GM18505 (cell line): ENCODE measurements around the gene ARF1.

Experiments
- ATAC-seq: cut with Tn5 transposase; IDR thresholded peaks from one replicate; pipeline ENCODE4 v1.9.1; 2021; ENCODE audit not compliant: unreplicated experiment
- POLR2A ChIP-seq: IDR thresholded peaks from 4 replicates; pipeline ENCODE4 v1.6.1; 2011; ENCODE audit warnings: borderline replicate concordance; ENCODE audit not compliant: insufficient read depth, insufficient read length; ENCODE audit errors: extremely low read depth

ARF1 gene

GRCh38 chr1:228061411-228062084, 21.0 kb upstream of the ARF1 start:
- no peak for ATAC-seq
- TF ChIP-seq POLR2A = no peak

GRCh38 chr1:228062085-228062791, 20.3 kb upstream of the ARF1 start:
- TF ChIP-seq POLR2A = no peak
- no peak for ATAC-seq

- no peak for ATAC-seq
- TF ChIP-seq POLR2A = no peak
Observed at GRCh38 chr1:228062812-228063211, 19.7 kb upstream of the ARF1 start.

GRCh38 chr1:228063251-228064191, 19.0 kb upstream of the ARF1 start:
- TF ChIP-seq POLR2A = no peak
- no peak for ATAC-seq

- no peak for TF ChIP-seq POLR2A
- no peak for ATAC-seq
Observed at GRCh38 chr1:228064296-228064695, 18.2 kb upstream of the ARF1 start.

- no peak for TF ChIP-seq POLR2A
- ATAC-seq = no peak
Observed at GRCh38 chr1:228064741-228065542, 17.6 kb upstream of the ARF1 start.

- TF ChIP-seq POLR2A = no peak
- ATAC-seq = no peak
Observed at GRCh38 chr1:228065543-228066347, 16.8 kb upstream of the ARF1 start.

GRCh38 chr1:228066416-228066815, 16.1 kb upstream of the ARF1 start:
- TF ChIP-seq POLR2A = no peak
- no peak for ATAC-seq

- no peak for ATAC-seq
- no peak for TF ChIP-seq POLR2A
Observed at GRCh38 chr1:228066891-228067654, 15.4 kb upstream of the ARF1 start.

GRCh38 chr1:228068359-228068758, 14.1 kb upstream of the ARF1 start:
- TF ChIP-seq POLR2A = no peak
- ATAC-seq = no peak

GRCh38 chr1:228070173-228070572, 12.3 kb upstream of the ARF1 start:
- ATAC-seq = no peak
- TF ChIP-seq POLR2A = no peak

GRCh38 chr1:228070851-228071250, 11.7 kb upstream of the ARF1 start:
- no peak for TF ChIP-seq POLR2A
- no peak for ATAC-seq
